HUES48 (cell line): ENCODE measurements around the gene CKB.
A peak's percentile ranks its signal among the peaks of the same experiment; 100 is the strongest.

Experiments
- H3K27ac ChIP-seq: one replicate; pipeline ENCODE4 v1.7.0; 2013; ENCODE audit warnings: low read depth, low read length, inconsistent platforms
- H3K27me3 ChIP-seq: 2 replicates; pipeline ENCODE4 v1.6.1; 2013; ENCODE audit warnings: mild to moderate bottlenecking, low read length; ENCODE audit not compliant: control insufficient read depth, insufficient read depth
- H3K36me3 ChIP-seq: 2 replicates; pipeline ENCODE4 v1.6.1; 2013; ENCODE audit warnings: low read length; ENCODE audit not compliant: control insufficient read depth, insufficient read depth
- H3K4me1 ChIP-seq: 2 replicates; pipeline ENCODE4 v1.6.1; 2013; ENCODE audit warnings: mild to moderate bottlenecking, low read length; ENCODE audit not compliant: control insufficient read depth, insufficient read depth
- H3K4me3 ChIP-seq: 2 replicates; pipeline ENCODE4 v1.5.1; 2013; ENCODE audit warnings: mild to moderate bottlenecking, low read depth, low read length
- H3K9ac ChIP-seq: 2 replicates; pipeline ENCODE4 v1.6.1; 2013; ENCODE audit warnings: mild to moderate bottlenecking, low read depth, low read length, moderate library complexity
- H3K9me3 ChIP-seq: 2 replicates; pipeline ENCODE4 v1.6.1; 2013; ENCODE audit warnings: low read length; ENCODE audit not compliant: control insufficient read depth, insufficient read depth

Gene CKB

GRCh38 chr14:103534576-103535061 is 12.0 kb upstream of the CKB start:
- Histone ChIP-seq H3K36me3 (peaks cover 40% of the 10 kb centered on the region), H3K4me3 (no peak overlapping the region), H3K4me1 (0 out of 2 replicates have a peak, but pooled peaks cover 3% of the 10 kb centered on the region)

GRCh38 chr14:103533999-103534575 is 11.5 kb upstream of the CKB start:
- Histone ChIP-seq H3K36me3 (peaks cover 40% of the 10 kb centered on the region), H3K4me1 (0 out of 2 replicates have a peak, but pooled peaks cover 5% of the 10 kb centered on the region), H3K27ac (no peak overlapping the region)

More at GRCh38 chr14:103534576-103535061, 12.0 kb upstream of the CKB start:
- Histone ChIP-seq H3K9me3 (no peaks in the 10 kb centered on the region), H3K27me3 (no peaks in the 10 kb centered on the region), H3K27ac (no peak overlapping the region), H3K9ac (no peak overlapping the region)

GRCh38 chr14:103533137-103533998 is 10.7 kb upstream of the CKB start:
- H3K4me1 ChIP-seq, result 0 out of 2 replicates have a peak, but pooled peaks cover 5% of the 10 kb centered on the region
- peaks cover 40% of the 10 kb centered on the region for H3K36me3 ChIP-seq
- no peaks in the 10 kb centered on the region for H3K9me3 ChIP-seq
- no peak overlapping the region for H3K4me3 ChIP-seq
- H3K9ac ChIP-seq, result no peak overlapping the region
- H3K27ac ChIP-seq, result no peak overlapping the region
- no peaks in the 10 kb centered on the region for H3K27me3 ChIP-seq

More at GRCh38 chr14:103533999-103534575, 11.5 kb upstream of the CKB start:
- H3K9ac ChIP-seq, result no peak overlapping the region
- H3K9me3 ChIP-seq, result no peaks in the 10 kb centered on the region
- H3K27me3 ChIP-seq, result no peaks in the 10 kb centered on the region
- no peak overlapping the region for H3K4me3 ChIP-seq

- H3K4me1 ChIP-seq, result peaks cover 8% of the 10 kb centered on the region; the same call in 1 of the 2 replicates
- H3K9me3 ChIP-seq, result no peaks in the 10 kb centered on the region
- H3K9ac ChIP-seq, result no peak overlapping the region
- no peaks in the 10 kb centered on the region for H3K27me3 ChIP-seq
- H3K27ac ChIP-seq, result no peak overlapping the region
- H3K36me3 ChIP-seq, result peaks cover 40% of the 10 kb centered on the region
- H3K4me3 ChIP-seq, result no peak overlapping the region
Measured at GRCh38 chr14:103532216-103533136, 9.8 kb upstream of the CKB start.

- peaks cover 8% of the 10 kb centered on the region; the same call in 1 of the 2 replicates for H3K4me1 ChIP-seq
- H3K9me3 ChIP-seq, result no peaks in the 10 kb centered on the region
- H3K4me3 ChIP-seq, result no peak overlapping the region
- peaks cover 40% of the 10 kb centered on the region for H3K36me3 ChIP-seq
- H3K9ac ChIP-seq, result no peak overlapping the region
- H3K27ac ChIP-seq, result no peak overlapping the region
- no peaks in the 10 kb centered on the region for H3K27me3 ChIP-seq
Measured at GRCh38 chr14:103531421-103532215, 9.0 kb upstream of the CKB start.

GRCh38 chr14:103530831-103531230 is 8.2 kb upstream of the CKB start:
- Histone ChIP-seq H3K9me3 (no peaks in the 10 kb centered on the region), H3K36me3 (peaks cover 40% of the 10 kb centered on the region), H3K4me1 (peaks cover 8% of the 10 kb centered on the region; the same call in 1 of the 2 replicates), H3K4me3 (no peak overlapping the region), H3K27me3 (no peaks in the 10 kb centered on the region), H3K9ac (no peak overlapping the region), H3K27ac (no peak overlapping the region)

- Histone ChIP-seq H3K9ac (no peak overlapping the region), H3K27me3 (no peaks in the 10 kb centered on the region), H3K4me3 (no peak overlapping the region), H3K4me1 (peaks cover 8% of the 10 kb centered on the region; the same call in 1 of the 2 replicates), H3K9me3 (no peaks in the 10 kb centered on the region), H3K36me3 (peaks cover 37% of the 10 kb centered on the region), H3K27ac (no peak overlapping the region)
Measured at GRCh38 chr14:103530390-103530789, 7.8 kb upstream of the CKB start.

GRCh38 chr14:103529383-103530365 is 7.0 kb upstream of the CKB start:
- Histone ChIP-seq H3K27me3 (peaks cover 3% of the 10 kb centered on the region; the same call in 1 of the 2 replicates), H3K4me3 (peak overlapping the region; percentile 98), H3K9ac (peak overlapping the region; percentile 82), H3K4me1 (peaks cover 8% of the 10 kb centered on the region; the same call in 1 of the 2 replicates), H3K9me3 (no peaks in the 10 kb centered on the region), H3K27ac (peak overlapping the region; percentile 65), H3K36me3 (peaks cover 30% of the 10 kb centered on the region)
